Measurements from ENCODE around the gene PLEKHS1.

GRCh38 chr10:113806503-113806902, 55.0 kb downstream of the PLEKHS1 start:
- TF ChIP-seq ZNF274 (IDR thresholded peaks at IDR 0.05; ENCODE audit: low read depth, low read length) (no peak), YY1 (IDR thresholded peaks at IDR 0.05; ENCODE audit: insufficient read depth, insufficient read length) (no peak), SUZ12 (IDR thresholded peaks at IDR 0.05; ENCODE audit: extremely low read depth, insufficient read depth, insufficient read length) (no peak)
